Measurements from ENCODE around the gene STAM. TPM values are rescaled to one million over a fixed set of nuclear protein-coding genes. Genes with fewer than 3 reads are reported as not detected.

STAM gene
- total and polyA plus RNA-seq, 9 of the 15 experiments (the other 6 are each of a cell fraction or from before 2014, with no cell fraction given), result 13.8 to 33.5 (median 26.4) TPM

DNA sequence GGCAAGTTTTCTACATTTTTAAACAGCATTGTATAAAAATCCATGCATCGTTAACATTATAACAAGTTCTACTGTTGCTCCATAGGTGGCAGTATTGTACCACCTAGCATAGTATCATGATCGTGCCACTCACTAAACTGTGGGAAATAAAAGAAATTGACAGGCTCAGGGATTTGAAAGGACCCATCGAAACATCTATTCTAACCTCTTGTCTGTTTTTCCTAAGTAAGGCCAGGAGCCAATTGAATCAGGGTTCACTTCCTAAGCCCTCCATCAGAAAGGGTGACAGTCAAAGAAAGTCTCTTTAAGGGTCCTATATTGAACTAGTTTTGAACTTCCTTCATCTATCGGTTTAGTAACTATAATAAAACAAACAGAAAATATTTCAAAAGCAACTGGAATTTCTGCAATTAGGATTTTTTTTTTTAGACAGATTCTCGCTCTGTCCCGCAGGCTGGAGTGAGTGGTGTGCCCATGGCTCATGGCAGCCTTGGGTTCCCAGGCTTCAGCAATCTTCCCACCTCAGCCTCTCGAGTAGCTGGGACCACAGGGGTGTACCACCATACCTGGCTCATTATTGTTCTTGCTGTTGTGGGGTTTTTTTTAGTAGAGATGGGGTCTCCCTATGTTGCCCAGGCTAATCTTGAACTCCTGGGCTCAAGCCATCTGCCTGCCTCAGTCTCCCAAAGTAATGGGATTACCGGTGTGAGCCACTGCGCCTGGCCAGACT is 36.2 kb upstream of the STAM start (continued):
- TF ChIP-seq, protein P1, sequence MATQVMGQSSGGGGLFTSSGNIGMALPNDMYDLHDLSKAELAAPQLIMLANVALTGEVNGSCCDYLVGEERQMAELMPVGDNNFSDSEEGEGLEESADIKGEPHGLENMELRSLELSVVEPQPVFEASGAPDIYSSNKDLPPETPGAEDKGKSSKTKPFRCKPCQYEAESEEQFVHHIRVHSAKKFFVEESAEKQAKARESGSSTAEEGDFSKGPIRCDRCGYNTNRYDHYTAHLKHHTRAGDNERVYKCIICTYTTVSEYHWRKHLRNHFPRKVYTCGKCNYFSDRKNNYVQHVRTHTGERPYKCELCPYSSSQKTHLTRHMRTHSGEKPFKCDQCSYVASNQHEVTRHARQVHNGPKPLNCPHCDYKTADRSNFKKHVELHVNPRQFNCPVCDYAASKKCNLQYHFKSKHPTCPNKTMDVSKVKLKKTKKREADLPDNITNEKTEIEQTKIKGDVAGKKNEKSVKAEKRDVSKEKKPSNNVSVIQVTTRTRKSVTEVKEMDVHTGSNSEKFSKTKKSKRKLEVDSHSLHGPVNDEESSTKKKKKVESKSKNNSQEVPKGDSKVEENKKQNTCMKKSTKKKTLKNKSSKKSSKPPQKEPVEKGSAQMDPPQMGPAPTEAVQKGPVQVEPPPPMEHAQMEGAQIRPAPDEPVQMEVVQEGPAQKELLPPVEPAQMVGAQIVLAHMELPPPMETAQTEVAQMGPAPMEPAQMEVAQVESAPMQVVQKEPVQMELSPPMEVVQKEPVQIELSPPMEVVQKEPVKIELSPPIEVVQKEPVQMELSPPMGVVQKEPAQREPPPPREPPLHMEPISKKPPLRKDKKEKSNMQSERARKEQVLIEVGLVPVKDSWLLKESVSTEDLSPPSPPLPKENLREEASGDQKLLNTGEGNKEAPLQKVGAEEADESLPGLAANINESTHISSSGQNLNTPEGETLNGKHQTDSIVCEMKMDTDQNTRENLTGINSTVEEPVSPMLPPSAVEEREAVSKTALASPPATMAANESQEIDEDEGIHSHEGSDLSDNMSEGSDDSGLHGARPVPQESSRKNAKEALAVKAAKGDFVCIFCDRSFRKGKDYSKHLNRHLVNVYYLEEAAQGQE (IDR thresholded peaks at IDR 0.05; ENCODE audit: borderline replicate concordance), result peak; percentile 81
- TF ChIP-seq, protein P1 (CRISPR knock-in tag; IDR thresholded peaks at IDR 0.05; ENCODE audit: low read depth), result no peak
- no peak for TF ChIP-seq CREB3 (tag; conservative IDR thresholded peaks at IDR 0.05; ENCODE audit: low read depth)
- no peak for TF ChIP-seq HDAC6 (IDR thresholded peaks at IDR 0.05; ENCODE audit: low read depth, low read length)
- TF ChIP-seq GTF2E2 (tag; IDR thresholded peaks at IDR 0.05), result no peak
- peak; percentile 90 to 95 for TF ChIP-seq RAD21 (CRISPR knock-in tag; conservative IDR thresholded peaks at IDR 0.05 in 1 of 2, IDR thresholded peaks at IDR 0.05 in 1 of 2)
- no peak for TF ChIP-seq BACH1 (tag; IDR thresholded peaks at IDR 0.05)
- TF ChIP-seq POLR2H (tag; IDR thresholded peaks at IDR 0.05; ENCODE audit: low read depth), result no peak
- TF ChIP-seq RNF219 (CRISPR knock-in tag; IDR thresholded peaks at IDR 0.05), result no peak
- TF ChIP-seq, protein P2, sequence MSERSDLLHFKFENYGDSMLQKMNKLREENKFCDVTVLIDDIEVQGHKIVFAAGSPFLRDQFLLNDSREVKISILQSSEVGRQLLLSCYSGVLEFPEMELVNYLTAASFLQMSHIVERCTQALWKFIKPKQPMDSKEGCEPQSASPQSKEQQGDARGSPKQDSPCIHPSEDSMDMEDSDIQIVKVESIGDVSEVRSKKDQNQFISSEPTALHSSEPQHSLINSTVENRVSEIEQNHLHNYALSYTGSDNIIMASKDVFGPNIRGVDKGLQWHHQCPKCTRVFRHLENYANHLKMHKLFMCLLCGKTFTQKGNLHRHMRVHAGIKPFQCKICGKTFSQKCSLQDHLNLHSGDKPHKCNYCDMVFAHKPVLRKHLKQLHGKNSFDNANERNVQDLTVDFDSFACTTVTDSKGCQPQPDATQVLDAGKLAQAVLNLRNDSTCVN (CRISPR knock-in tag; IDR thresholded peaks at IDR 0.05), result no peak
- TF ChIP-seq ZNF23 (CRISPR knock-in tag; IDR thresholded peaks at IDR 0.05), result no peak
- no peak for TF ChIP-seq MCM3 (IDR thresholded peaks at IDR 0.05)
- TF ChIP-seq ZNF282 (CRISPR knock-in tag; IDR thresholded peaks at IDR 0.05), result no peak
